Effector memory CD4-positive, alpha-beta T cell (primary cell): ENCODE results near the gene CADPS.

Experiments
- DNase-seq, 3 donors: peaks; one replicate each; pipeline ENCODE4 v3.0.0-alpha.2; 2020
- H3K27ac ChIP-seq: 2 replicates; pipeline ENCODE4 v1.7.0; 2013; ENCODE audit warnings: mild to moderate bottlenecking, low read length, moderate library complexity; ENCODE audit not compliant: insufficient read depth, poor library complexity, severe bottlenecking
- H3K27me3 ChIP-seq: replicated peaks from 2 replicates; pipeline ENCODE4 v1.7.0; 2013; ENCODE audit warnings: mild to moderate bottlenecking, low read length; ENCODE audit not compliant: insufficient read depth, control insufficient read depth, poor library complexity, severe bottlenecking
- H3K36me3 ChIP-seq: 2 replicates; pipeline ENCODE4 v1.7.0; 2013; ENCODE audit warnings: mild to moderate bottlenecking, low read length, moderate library complexity; ENCODE audit not compliant: control insufficient read depth, insufficient read depth
- H3K4me1 ChIP-seq: 2 replicates; pipeline ENCODE4 v1.7.0; 2013; ENCODE audit warnings: low read length, mild to moderate bottlenecking; ENCODE audit not compliant: control insufficient read depth, insufficient read depth, poor library complexity, severe bottlenecking
- H3K4me3 ChIP-seq: 2 replicates; pipeline ENCODE4 v1.7.0; 2013; ENCODE audit warnings: low read length, low read depth, mild to moderate bottlenecking; ENCODE audit not compliant: insufficient read depth, poor library complexity, severe bottlenecking
- H3K9me3 ChIP-seq: 2 replicates; pipeline ENCODE4 v1.7.0; 2013; ENCODE audit warnings: mild to moderate bottlenecking, low read length, moderate library complexity; ENCODE audit not compliant: control insufficient read depth

Gene CADPS

DNA sequence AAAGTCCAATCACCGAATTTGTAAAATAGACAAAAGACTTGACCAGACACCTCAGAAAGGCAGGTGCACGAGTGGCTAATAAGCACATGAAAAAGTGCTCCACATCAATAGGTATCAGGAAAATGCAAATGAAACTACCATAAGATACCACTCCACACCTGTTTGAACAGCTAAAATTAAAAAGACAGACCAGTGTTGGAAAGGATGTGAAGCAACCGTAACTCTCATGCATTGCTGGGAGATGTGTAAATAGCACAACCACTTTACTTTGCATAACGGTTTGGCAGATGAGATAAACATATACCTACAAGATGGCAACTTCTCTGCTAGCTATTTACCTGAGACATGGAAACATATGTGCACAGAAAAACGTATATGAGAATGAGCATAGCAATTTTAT lies 56.9 kb downstream of the CADPS start:
- no peaks in the 10 kb centered on the region for H3K9me3 ChIP-seq
- no peak overlapping the region for H3K4me3 ChIP-seq
- H3K27me3 ChIP-seq: no peaks in the 10 kb centered on the region
- H3K4me1 ChIP-seq: no peaks in the 10 kb centered on the region
- no peak overlapping the region for H3K27ac ChIP-seq
- no peaks in the 10 kb centered on the region for H3K36me3 ChIP-seq
- DNase-seq: no peak

DNA sequence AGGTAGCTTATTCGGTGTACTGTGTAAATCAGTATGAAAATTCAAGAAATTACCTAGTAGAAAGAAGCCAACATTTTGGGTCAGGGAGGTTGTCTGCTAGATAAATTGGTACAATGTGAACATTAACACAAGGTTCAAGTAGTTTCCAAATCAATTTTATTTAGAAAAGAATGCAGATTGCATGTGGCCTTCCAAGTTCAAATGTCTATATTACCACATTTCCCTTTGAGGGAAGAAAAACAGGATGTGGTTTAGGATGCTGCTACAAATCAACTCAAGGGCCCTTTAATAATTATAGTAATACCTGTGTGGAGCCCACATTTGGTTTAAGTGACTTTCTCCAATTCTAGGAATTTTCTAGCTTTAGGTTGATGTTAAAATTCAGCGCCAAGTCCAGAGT lies 57.5 kb downstream of the CADPS start:
- Histone ChIP-seq H3K4me1 (no peaks in the 10 kb centered on the region), H3K9me3 (no peaks in the 10 kb centered on the region), H3K27ac (no peak overlapping the region), H3K4me3 (no peak overlapping the region), H3K36me3 (no peaks in the 10 kb centered on the region), H3K27me3 (no peaks in the 10 kb centered on the region)
- no peak for DNase-seq

DNA sequence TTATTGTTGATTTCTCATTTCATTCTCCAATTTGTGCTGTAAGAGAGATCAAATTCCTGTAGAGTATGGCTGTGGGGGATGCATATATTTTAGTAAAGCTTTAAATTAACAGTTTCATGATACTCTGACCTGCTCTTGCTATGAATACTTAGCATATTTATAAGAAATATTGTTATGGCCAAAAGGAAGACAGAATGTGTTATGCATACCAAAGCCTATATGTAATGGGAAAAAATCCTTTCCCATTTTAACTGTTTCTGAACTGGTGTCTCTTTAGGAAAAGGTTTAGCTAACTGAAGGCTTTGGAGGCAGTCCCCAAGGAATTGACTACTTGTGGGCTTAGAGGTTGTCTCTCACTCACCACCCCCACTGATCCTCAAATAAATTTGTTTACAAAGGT lies 59.2 kb downstream of the CADPS start:
- H3K9me3 ChIP-seq: no peaks in the 10 kb centered on the region
- no peak overlapping the region for H3K4me3 ChIP-seq
- H3K27ac ChIP-seq: no peak overlapping the region
- H3K4me1 ChIP-seq: no peaks in the 10 kb centered on the region
- no peak for DNase-seq
- no peaks in the 10 kb centered on the region for H3K27me3 ChIP-seq
- no peaks in the 10 kb centered on the region for H3K36me3 ChIP-seq

DNA sequence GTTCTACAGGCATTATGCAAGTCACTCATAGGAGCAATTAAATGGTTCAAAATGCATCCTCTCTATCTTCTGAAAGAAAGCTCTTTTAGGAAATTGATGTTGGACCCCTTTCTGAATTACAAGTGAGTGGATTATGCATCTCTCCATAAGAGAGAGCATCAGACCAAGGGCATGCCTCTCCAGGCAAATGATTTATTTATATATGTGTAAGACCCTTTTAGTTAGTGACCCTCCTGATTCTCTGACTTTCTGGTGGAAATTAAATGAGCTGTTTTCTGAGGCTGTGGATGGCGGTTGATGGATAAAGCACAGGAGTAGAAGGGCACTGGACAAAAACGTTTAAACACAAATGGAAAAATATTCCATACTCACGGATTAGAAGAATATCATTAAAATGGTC lies 62.6 kb downstream of the CADPS start:
- H3K9me3 ChIP-seq: no peaks in the 10 kb centered on the region
- H3K4me1 ChIP-seq: no peaks in the 10 kb centered on the region
- no peak overlapping the region for H3K4me3 ChIP-seq
- no peak overlapping the region for H3K27ac ChIP-seq
- no peaks in the 10 kb centered on the region for H3K27me3 ChIP-seq
- DNase-seq: no peak
- no peaks in the 10 kb centered on the region for H3K36me3 ChIP-seq

DNA sequence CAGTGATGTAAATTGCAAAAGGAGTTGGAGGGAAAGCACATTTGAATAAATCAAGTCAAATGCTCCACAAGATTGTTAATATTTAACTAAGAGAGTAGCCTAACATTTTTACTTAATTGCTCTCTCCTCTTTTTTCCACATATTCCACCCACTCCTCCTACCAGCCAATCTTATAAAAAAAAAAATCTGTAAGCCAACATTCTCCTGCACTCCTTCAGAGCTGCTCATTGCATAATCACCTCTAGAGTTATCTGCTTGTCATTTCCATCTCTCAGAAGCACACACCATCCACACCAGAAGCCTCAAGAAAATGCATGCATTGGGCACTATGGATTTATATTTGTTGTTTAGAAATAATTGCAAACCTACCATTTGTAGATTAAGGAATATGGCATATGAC lies 64.1 kb downstream of the CADPS start:
- Histone ChIP-seq H3K36me3 (no peaks in the 10 kb centered on the region), H3K27ac (no peak overlapping the region), H3K27me3 (no peaks in the 10 kb centered on the region), H3K4me3 (no peak overlapping the region), H3K9me3 (no peaks in the 10 kb centered on the region), H3K4me1 (no peaks in the 10 kb centered on the region)
- no peak for DNase-seq

DNA sequence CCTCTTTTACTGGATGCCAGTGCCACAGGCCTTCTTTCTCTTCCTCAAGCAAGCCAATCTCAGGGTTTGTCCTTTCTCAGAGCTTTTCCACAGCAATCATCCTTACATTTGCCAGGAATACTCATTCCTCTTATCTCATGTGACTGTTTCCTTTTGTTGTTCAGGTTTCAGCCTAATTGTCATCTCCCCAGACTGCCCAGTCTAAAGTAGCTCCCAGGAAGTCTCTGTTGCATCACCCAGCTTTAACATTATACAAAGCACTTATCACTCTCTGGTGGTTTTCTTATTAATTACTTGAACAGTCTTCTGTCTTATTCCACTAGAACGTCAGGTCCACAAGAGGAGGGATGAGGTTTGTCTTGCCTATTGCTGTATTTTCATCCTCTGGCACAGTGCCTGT lies 65.8 kb downstream of the CADPS start:
- Histone ChIP-seq H3K4me1 (no peaks in the 10 kb centered on the region), H3K36me3 (no peaks in the 10 kb centered on the region), H3K27ac (no peak overlapping the region), H3K9me3 (no peaks in the 10 kb centered on the region), H3K27me3 (no peaks in the 10 kb centered on the region), H3K4me3 (no peak overlapping the region)
- DNase-seq: no peak

DNA sequence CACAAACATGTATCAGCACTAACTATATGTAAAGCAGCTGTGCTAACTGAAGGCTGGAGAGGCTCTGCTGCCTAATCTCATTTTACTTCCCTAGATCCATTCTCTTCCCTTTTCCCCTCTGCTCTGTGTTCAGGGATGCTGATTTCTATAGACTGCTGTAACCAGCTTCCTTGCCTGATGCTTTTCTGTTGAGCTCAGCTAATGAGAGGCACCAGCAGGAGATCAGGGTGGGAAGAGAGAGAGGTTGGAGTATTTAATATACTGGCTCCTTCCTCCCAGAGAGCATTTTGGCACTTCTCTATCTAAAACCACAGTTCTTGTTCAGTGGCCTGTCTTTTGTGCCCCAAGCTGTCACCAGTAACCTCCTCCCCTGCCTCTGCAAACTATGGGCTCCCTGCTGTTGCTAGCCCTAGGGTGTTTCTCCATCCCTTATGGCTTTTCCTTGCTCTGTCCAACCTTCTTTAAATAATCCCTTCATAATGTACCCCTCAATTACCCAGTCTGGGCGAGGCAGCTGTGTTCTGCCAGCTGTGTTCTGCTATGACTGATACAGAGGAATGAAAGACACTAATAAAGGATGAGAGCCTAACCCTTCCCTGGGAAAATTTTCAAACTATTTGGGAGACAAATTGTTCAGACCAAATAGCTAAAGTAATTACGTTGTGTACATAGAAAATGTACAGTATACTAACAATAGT lies 69.5 kb downstream of the CADPS start:
- H3K4me1 ChIP-seq: no peaks in the 10 kb centered on the region
- H3K27ac ChIP-seq: no peak overlapping the region
- H3K36me3 ChIP-seq: no peaks in the 10 kb centered on the region
- DNase-seq: no peak
- H3K9me3 ChIP-seq: no peaks in the 10 kb centered on the region
- no peak overlapping the region for H3K4me3 ChIP-seq
- H3K27me3 ChIP-seq: no peaks in the 10 kb centered on the region

DNA sequence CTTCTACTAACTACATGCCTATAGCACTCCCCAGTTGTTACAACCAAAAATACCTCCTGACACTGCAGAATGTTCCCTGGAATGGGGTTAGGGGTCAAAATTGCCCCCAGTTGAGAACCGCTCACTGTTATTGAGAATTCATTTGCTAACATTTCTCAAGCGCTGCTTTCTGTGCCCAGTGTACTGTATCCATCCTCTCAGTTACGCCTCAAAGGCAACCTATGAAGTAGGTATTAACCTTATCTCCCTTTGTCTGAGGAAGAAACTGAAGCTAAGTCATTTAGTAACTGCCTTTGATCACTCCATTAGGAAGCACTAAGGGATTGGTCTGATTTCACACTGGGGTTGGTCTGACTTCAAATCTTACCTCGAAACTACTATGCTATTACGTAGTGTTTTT lies 70.1 kb downstream of the CADPS start:
- Histone ChIP-seq H3K27me3 (no peaks in the 10 kb centered on the region), H3K4me1 (no peaks in the 10 kb centered on the region), H3K9me3 (no peaks in the 10 kb centered on the region), H3K4me3 (no peak overlapping the region), H3K36me3 (no peaks in the 10 kb centered on the region), H3K27ac (no peak overlapping the region)
- no peak for DNase-seq

DNA sequence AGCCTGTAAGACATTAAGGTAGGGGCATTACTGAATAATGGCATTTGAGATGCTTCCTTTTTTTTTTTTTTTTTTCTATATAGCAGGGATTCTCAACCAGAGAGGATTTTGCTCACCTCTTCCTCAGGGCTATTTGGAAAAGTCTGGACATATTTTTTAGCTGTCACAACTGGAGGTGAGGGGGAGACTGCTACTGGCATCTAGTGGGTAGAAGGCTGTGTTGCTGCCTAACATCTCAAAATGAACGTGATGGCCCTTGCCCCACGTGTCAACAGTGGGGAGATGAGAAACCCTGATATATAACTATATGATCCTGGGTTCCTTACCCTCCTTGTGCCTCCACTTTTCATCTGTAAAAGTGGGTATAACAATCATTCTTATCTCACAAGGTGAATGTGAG lies 71.9 kb downstream of the CADPS start:
- Histone ChIP-seq H3K36me3 (no peaks in the 10 kb centered on the region), H3K27ac (no peak overlapping the region), H3K27me3 (no peaks in the 10 kb centered on the region), H3K4me1 (no peaks in the 10 kb centered on the region), H3K9me3 (no peaks in the 10 kb centered on the region), H3K4me3 (no peak overlapping the region)
- DNase-seq: no peak

DNA sequence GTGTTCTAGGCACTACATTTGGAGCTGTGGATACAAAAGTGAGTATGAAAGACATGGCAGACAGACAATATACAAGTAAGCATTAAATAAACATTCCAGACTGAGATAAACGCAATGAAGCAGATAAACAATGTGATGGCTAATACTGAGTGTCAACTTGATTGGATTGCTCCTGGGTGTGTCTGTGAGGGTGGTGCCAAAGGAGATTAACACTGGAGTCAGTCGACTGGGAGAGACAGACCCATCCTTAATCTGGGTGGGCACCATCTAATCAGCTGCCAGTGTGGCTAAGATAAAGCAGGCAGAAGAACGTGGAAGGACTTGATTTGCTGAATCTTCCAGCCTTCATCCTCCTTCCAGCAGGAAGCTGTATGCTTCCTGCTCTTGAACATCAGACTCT lies 77.2 kb downstream of the CADPS start:
- Histone ChIP-seq H3K27me3 (no peaks in the 10 kb centered on the region), H3K4me1 (no peaks in the 10 kb centered on the region), H3K4me3 (no peak overlapping the region), H3K9me3 (no peaks in the 10 kb centered on the region), H3K36me3 (no peaks in the 10 kb centered on the region), H3K27ac (no peak overlapping the region)
- no peak for DNase-seq
